HG03135 (cell line): Measurements from ENCODE around the gene C18orf63.
"Not testable (repeated sequence)": the region's sequence is repeated elsewhere in the genome, so short reads cannot be mapped to it uniquely, and the experiment has no call there.

Experiments used
- ATAC-seq: cut with Tn5 transposase; IDR thresholded peaks from one replicate; pipeline ENCODE4 v1.9.1; 2021; ENCODE audit warnings: mild to moderate bottlenecking, moderate library complexity; ENCODE audit not compliant: unreplicated experiment

Gene C18orf63

DNA sequence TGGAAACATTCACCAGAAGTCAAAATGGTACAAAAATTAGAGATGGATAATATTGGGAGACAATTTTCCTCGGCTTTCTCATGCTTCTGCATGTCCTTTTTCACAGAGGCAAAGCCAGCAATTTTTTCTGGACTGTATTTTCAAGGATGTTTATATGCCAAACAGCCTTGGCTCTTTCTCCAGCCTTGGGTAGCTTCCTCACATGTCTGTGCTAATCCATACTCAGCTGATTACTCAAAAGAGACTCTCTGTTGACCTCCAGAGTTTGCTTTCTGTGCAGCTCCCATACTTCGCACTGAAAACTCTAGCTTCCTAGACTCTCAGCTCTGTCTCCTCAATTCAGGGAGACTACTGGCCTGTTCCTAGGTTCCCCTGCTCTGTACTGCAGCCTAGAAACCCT, 10.6 kb downstream of the C18orf63 start:
- ATAC-seq, result no peak

DNA sequence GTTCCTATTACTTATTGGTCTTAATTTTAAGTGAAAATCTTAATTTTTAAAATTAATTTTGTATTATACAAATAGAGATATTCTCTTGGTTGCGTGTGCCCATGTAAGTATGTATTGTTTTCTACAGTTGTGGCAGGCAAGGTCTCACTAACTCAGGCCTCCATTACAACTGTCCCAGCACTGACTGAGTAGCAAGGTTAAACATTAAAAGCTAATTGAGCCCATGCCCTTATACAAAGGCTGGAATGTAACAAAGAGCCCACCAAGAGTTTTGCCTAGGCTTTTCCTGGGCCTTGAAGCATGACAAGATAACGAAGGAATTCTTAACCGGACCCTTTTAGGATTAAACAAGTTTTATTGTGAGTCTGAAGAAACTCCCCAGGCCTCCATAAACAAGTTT, 11.2 kb downstream of the C18orf63 start:
- ATAC-seq, result not testable (repeated sequence)

DNA sequence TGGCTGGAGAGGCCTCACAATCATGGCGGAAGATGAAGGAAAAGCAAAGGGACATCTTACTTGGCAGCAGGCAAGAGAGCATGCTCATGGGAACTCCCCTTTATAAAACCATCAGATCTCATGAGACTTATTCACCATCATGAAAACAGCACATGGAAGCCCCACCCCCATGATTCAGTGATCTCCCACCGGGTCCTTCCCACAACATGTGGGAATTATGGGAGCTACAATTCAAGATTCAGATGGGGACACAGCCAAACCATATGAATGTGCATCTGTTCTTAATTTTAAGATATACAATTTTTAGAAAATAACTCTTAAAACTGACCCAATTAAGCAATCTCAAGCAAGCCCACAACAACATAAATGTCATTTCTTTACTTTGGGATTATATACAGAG, 12.6 kb downstream of the C18orf63 start:
- ATAC-seq, result no peak

DNA sequence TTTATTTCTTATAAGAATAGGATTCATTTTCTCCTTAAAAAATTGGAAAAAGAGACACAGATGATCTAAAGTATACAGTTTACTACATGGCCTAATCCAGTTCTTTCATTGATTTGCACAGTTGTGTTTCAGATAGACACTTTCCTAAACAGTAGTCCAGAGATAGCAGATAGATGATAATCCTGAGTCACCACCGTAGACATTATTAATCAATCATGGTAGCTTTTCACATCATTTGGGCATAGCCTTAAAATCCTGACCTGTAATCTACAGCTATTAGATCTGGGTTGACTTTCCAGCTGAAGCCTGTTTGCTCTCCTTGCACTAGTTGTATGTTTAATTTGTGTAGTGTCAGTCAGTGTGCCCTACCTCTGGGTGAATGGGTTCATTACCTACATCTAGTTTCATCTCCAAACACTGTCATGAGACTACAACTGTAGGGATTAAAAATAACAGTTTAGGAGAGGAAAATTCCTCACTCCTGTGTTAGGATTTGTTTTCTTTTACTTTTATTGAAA, 14.1 kb downstream of the C18orf63 start:
- ATAC-seq, result no peak

DNA sequence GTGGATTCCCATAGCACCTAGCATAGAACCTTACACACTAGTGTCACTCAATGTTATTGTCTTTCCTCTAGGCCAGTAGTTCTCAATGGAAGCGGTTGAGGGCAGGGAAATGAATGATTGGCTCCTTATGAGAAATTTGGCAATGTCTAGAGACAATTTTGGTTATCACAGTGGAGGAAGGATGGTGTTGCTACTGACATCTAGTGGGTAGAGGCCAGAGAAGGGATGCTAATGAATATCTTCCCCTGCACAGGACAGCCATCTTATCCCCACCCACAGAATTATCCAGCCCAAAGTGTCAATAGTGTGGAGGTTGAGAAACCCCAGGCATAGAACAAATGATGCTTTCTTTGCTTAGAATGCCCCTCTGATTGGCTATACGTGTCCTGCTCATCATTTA, 15.8 kb downstream of the C18orf63 start:
- no peak for ATAC-seq

DNA sequence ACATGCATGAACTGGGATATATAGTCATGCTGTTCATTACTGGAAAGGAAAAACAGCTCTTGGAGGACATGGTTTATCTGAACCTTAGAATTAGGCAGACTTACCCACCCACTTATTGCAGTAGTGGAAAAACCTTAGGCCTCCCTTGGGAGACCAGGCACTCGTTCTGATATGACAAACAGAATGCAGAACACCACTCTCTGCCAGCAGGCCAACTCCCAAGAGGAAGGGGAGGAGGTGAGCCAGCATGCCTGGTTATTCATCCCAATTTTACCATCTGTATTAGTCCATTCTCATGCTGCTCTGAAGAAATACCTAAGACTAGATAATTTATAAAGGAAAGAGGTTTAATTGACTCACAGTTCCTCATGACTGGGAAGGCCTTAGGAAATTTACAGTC, 17.5 kb downstream of the C18orf63 start:
- no peak for ATAC-seq

DNA sequence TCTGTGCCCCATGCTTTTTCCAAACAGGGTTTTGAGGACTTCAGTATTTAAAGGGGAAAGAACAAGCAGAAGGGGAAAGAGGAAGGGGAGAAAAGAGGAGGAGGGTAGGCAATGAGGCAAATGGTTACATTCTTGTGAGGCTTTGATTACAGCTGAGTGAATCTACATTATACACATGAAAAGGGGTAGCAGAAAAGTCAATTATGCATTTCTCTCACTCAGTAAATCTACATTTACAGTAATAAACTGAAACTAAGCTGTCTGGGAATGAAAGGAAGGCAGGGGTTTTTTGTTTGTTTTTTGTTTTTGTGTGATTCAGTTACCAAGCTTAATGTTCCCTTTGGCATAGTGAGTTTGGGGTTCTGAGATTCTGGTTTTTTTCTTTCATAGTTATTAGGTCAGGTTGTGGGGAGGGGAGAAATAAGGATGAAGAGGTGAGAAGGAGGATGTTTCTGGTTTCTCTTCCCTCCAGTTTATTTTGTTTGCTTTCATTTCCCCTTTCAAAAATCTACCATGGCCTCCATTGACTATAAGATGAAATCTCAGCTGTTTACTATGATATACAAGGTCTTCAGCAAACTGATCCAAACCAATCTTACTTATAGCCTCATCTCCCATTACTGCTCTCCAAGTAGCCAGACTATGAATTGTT, 18.7 kb downstream of the C18orf63 start:
- no peak for ATAC-seq

DNA sequence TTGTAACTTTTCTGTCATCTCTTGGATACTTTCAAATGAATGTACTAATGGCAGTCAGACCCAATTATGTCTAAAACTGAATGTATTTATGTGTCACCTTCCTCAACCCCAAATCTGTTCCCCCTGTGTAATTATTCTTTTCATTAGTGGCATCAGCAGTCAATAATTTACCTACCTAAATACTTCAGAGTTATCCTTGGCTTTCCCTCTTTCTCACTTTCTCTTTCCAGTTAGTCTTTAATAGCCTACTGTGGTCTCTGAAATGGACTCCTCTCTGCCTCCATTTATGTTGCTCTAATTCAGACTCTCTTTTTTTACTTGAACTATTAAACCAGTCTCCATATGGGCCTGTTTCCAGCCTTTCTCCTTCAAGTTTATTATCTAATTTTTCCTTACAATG, 21.0 kb downstream of the C18orf63 start:
- ATAC-seq, result no peak

DNA sequence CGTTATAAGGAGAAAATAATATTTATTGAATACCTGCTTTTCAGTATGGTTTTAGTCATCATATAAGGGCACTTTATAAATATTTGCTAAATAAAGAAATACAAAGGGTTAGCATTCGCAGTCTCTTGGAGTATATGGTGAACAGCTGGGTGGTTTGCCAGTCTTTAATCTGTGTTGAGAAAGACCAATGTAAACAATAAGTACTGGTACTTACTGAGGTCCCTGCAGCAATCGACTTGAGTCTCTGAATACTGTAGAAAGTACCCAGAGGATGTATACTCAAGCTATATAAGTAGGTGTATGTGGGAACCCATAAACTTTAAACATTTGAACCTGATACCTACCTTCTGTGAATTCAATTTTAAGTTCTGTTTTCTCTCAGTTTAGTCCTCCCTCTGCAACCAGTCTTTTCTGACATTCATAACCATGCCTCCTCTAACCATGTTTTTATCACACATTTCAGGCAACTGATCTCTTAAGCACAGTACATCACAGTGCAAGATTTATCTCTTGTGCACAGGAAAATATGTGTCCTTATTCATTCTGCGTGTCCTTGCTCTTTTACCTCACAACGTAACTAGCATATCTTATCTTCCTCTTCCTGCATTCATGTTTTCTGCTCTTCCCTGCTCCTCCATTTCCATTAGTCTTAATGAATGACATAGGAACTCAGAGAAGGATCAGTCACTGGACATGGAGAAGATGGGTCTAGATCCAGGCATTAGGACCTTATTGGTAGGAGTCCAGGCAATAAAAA, 21.7 kb downstream of the C18orf63 start:
- no peak for ATAC-seq

DNA sequence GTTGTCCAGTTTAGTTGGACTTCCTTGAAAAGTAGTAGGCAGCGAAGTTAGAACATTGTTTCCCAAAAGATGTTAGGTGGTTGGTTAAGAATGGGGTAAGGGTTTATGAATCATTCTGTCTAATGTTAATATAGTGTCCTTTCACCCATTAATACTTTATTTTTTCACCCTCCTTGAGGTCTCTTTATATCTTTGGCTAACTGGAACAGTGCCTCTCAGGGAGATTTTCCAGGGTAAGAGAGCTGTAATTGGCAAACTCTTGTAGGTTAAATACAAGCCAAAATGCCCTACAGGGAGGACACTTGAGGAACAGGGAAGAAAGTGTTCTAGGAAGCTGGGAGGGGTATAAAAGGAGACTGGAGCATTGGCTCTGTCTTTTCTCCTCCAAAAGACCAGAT, 22.3 kb downstream of the C18orf63 start:
- no peak for ATAC-seq

DNA sequence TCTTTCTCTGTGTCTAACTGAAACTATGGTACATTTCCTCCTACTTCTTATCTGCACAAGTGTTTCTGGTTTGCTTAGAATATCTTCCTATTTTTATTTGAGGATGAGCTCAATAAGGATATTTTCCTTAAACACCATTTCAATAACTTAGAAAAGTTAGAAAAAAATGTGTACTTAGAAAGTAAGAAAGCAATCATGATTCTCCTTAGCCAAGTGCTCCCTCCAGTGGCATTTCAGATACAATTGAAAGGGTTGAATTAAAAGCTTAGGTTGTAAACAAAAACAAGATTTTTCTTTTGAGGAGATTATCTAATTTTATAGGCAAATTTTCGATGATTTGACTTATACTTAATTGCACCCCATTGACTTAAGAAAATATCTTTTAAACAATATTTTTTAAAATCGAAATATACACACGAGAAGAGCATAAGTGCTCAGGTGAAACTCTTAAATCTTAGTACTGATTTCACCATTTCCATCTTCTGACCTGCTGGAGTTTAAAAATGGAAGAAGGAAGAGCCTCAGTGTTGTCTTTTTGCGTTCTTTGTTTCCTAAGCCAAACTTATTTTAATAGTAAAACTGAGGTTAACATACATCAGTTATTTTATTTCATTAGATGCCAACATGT, 26.9 kb downstream of the C18orf63 start:
- no peak for ATAC-seq

DNA sequence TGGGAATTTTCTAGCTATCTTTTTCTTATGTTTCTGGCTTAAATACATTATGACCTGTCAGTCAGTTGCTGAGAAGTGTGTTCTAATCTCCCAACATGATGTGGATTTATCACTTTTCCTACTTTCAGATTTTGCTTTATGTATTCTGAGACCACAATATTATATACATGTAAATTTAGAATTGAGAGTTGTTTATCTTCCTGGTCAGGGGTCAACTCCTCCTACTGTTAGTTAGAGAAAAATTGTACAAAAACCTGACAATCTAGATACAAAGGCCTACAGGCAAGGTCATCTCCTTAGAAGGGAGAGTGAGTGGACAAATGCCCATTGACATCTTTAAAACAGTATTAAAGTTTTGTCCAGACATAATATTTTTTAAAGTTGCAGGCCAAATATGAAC, 30.6 kb downstream of the C18orf63 start:
- no peak for ATAC-seq

DNA sequence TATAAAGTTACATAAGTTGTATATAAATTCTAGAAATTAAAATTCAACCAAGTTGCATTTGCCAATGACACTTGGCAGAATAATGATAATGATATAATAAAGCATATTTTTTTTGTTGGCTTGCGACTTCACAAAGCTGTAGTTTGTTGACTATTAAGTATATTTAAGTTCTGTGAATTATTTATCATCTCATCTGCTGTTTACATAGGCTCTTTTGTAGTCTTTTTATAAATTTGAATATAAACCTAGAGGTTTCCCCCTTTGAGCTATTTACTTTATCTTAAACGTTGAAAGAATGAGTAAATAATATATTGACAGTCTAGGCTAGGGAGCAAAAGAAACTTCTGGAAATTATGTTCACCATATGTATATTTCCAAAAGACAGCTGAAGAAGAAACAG, 32.9 kb downstream of the C18orf63 start:
- ATAC-seq, result no peak

DNA sequence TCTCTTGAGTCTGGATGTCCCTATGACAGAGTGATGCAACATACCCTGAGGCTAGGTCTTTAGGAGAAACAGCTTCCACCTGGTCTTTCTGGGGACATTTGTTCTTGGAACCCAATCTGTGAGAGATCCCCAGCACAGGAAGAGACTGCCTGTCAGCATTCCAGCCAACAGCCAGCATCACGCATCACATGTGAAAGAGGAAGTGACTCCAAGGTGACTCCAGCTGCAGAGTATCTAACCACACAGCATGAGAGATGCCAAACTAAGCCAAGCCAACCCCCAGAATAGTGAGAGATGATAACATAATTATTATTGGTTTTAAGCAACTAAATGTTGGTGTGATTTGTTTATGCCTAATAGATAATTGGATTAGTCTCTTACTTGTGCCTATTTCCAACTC, 35.7 kb downstream of the C18orf63 start:
- peak; percentile 58 for ATAC-seq

DNA sequence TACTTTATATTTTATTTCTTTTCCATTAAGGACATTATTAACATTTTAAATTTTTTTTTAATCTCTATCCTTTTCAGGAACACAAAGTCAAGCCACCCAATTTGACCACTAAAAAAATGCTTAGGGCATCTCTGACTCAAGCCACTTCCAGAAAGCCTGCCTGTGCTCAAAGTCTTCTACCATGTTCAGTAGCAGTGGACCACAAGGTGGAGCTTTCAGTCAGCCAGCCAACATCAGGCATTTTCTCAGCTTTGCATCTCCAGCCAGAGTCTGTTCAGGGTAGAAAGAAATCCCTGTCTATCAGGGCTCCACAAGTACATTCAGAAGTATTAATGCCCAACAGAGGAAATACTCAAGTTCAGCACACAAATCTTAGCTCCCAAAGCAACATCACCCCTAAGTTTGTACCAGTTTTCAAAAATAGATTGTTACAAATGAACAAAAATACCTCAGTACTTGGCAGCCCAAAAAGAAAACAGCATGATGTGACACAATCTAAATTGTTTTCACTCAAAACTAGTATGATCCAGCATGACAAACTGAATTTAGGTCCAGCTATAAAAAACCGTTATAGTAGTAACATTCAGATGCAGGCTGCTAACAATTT, 37.6 kb downstream of the C18orf63 start:
- ATAC-seq, result peak; percentile 70

DNA sequence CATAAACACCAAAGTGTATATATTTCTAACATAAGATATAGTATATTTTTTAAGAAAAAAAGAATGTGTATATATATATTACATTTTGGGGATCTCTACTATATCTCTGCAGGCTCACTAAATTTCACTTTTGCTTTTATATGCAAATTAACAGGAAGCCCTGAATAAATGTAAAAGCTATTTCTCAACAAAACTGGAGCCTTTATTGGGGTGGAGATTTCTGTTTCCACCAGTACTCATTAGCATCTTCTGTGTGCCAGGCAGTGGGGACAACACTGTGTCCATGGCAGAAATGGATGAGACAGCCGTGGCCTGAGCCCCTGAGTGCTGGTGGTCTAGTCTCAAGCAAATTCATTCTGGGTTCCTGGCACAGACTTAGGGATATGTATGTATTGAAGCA, 41.3 kb downstream of the C18orf63 start:
- no peak for ATAC-seq

DNA sequence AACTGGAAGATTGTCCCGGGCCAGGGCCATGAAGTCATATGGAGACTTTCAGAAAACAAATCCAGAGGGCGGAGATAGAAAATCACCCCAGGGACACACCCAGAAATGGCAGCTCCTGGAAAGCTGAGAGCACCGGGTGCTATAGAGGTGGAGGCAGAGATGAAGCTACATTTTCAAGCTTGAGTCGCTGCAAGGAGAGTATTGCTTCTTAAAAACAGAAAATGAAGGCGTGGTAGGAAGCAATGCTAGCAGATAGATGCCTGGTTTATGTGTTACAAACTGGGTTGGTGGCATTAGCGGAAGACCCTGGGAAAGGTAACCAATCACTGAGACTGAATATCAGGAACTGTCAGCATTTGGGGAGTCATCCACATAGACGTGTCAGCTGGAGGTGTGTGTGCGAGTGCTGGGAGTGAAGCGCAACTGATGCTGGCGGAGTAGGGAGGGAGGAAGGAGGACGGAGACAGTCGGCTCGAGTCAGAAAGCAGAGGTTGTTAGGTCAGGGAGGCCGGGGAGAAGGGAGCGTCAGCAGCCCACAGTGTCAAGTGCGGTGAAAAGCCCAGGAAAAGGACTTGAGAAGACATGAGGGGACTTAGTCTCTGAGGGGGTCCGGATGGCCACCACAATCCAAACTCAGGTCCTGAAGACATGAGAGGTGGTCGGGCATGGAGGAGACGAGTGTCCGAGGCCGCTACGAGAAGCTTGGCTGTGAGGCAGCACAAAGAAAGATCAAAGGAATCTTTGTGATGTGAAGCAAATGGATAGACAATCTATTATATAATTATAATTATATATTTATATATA, 45.4 kb downstream of the C18orf63 start:
- no peak for ATAC-seq

DNA sequence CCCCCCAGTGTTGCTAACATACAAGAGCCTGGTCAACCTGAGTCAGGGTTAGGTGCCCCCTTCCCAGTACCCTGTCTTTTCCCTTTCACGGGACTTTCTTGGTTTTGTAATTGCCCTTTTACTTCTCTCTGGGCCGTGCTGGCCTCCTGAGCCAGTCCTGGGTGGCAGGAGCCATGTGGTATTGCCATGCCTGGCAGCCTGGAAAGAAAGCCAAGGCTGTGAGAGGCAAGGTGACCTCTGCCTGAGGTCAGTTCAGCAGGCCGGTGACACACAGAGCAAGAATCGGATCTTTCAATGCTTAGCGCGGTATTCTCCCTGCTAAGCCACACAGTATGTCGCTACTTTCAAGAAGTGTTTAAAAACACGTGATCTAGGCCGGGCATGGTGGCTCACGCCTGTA, 52.3 kb downstream of the C18orf63 start:
- no peak for ATAC-seq

DNA sequence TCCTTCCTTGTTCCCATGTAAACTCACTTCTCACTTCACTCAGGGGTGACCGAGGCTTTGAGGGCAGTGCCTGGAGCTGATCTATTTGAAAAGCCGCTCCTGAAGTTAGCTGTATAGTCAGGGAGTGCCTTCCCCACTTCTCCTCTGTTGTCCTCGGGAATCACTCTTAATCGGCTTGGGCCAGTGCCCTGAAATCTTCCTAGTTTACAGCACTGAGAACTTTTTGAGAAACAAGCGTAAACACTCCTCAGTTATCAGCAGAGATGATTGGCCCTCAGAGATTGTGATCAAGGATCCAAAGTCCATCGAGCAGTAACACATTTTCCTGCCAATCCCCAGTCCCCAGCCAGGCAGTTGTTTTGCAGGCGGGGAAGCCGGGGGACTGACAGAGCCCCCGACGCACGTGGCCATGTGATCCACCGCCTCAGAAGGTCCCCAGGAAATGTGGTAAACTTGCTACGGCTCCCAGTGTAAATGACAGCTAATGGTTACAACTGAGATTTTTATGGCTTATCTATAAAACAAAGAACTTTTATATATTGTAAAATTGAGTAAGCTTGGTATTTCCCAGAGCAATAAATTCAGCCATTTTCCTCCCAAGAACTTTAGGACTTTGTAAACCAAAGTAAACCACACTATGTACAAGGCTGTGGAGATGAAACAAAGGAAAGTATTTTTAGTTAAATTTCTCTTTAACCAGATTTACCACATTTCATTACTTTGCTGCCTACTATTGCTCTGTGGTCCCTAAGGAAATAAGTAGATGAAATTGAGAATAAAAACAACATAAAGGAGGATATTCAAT, 53.5 kb downstream of the C18orf63 start:
- ATAC-seq, result no peak

DNA sequence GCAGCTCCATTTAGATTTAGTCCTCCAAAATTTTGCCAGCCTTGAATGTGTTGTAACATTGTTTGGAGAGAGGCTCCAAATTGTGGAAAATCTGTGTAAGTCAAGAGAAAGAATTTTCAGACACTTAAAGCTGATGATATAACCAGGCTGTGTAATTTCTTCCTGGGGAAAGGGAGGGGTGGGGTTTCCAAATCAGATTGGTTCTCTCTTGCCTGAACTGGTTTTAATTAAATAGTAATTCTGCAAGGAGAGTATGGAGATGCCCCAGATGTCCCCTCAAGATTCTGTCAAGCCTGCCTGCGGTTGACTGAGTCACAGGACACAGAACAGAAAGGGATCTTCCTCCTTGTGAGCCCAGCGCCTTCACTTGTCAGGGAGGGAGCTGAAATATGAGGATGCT, 54.5 kb downstream of the C18orf63 start:
- ATAC-seq, result no peak
